K562 (cell line): ENCODE results near the gene ICAM1. TPM values are rescaled to one million over a fixed set of nuclear protein-coding genes. Genes with fewer than 3 reads are reported as not detected.
A peak's percentile ranks its signal among the peaks of the same experiment; 100 is the strongest.

Source experiments
- CXXC5 ChIP-seq: fragments of 250-450 bp; sonication (Bioruptor Pico); IDR thresholded peaks from 2 replicates; pipeline ENCODE4 v1.8.0; 2022; ENCODE audit warnings: inconsistent platforms, mild to moderate bottlenecking, moderate library complexity
- DDX20 ChIP-seq: fragments of 450-650 bp; IDR thresholded peaks from 2 replicates; pipeline ENCODE4 v1.6.1; 2016; ENCODE audit warnings: missing genetic modification characterization, low read depth, mild to moderate bottlenecking, missing compliant biosample characterization, moderate library complexity
- EP300 ChIP-seq: IDR thresholded peaks from 2 replicates; pipeline ENCODE4 v1.6.1; 2012; ENCODE audit warnings: low read length, improper control_type of control experiment
- GTF2A2 ChIP-seq: IDR thresholded peaks from 2 replicates; pipeline ENCODE4 v1.6.1; 2016; ENCODE audit warnings: mild to moderate bottlenecking, missing genetic modification characterization, missing compliant biosample characterization
- KDM5B ChIP-seq: fragments of 200-600 bp; sonication (generic); IDR thresholded peaks from 2 replicates; pipeline ENCODE4 v1.6.1; 2012; ENCODE audit warnings: low read depth, mild to moderate bottlenecking, moderate library complexity, low read length, control low read depth, inconsistent platforms; ENCODE audit not compliant: insufficient replicate concordance
- KLF13 ChIP-seq: fragments of 450-650 bp; IDR thresholded peaks from 2 replicates; pipeline ENCODE4 v1.6.1; 2016; ENCODE audit warnings: missing genetic modification characterization, low read depth, mild to moderate bottlenecking, missing compliant biosample characterization, moderate library complexity, borderline replicate concordance
- MECOM ChIP-seq: fragments of 250-450 bp; sonication (Bioruptor Pico); IDR thresholded peaks from 2 replicates; pipeline ENCODE4 v1.8.0; 2022; ENCODE audit warnings: inconsistent platforms
- MYBL2 ChIP-seq, 2 experiments: fragments of 450-650 bp in 1 of 2; sonication (generic) in 1 of 2; formaldehyde crosslinking in 1 of 2; IDR thresholded peaks; 2 replicates each; pipeline versions ENCODE4 v1.6.1 to v1.8.1; 2017 to 2022; ENCODE audit warnings: borderline replicate concordance in 1 of 2, inconsistent platforms in 1 of 2, low read depth in 1 of 2, mild to moderate bottlenecking in 1 of 2, missing genetic modification reagents in 1 of 2, moderate library complexity in 1 of 2
- NEUROD1 ChIP-seq: fragments of 150-350 bp; IDR thresholded peaks from 2 replicates; pipeline ENCODE4 v1.6.1; 2014; ENCODE audit warnings: borderline replicate concordance, low read length, low read depth; ENCODE audit not compliant: partially characterized antibody
- NR1H2 ChIP-seq: sonication (generic); formaldehyde crosslinking; IDR thresholded peaks from 2 replicates; pipeline ENCODE4 v1.4.0; 2020; ENCODE audit warnings: mild to moderate bottlenecking, missing genetic modification reagents
- PREB ChIP-seq: sonication (generic); formaldehyde crosslinking; IDR thresholded peaks from 2 replicates; pipeline ENCODE4 v1.8.1; 2023; ENCODE audit warnings: mild to moderate bottlenecking, missing genetic modification reagents
- SMAD1 ChIP-seq: fragments of 150-350 bp; IDR thresholded peaks from 2 replicates; pipeline ENCODE4 v1.6.1; 2014; ENCODE audit warnings: low read length, low read depth; ENCODE audit not compliant: partially characterized antibody
- STAT5A ChIP-seq: IDR thresholded peaks from 2 replicates; pipeline ENCODE4 v1.6.1; 2012; ENCODE audit warnings: low read length, inconsistent platforms, borderline replicate concordance
- TARDBP ChIP-seq: fragments of 450-650 bp; IDR thresholded peaks from 2 replicates; pipeline ENCODE4 v1.6.1; 2016
- TRIM28 ChIP-seq: fragments of 450-650 bp; IDR thresholded peaks from 2 replicates; pipeline ENCODE4 v1.6.1; 2017
- USF1 ChIP-seq: sonication (generic); formaldehyde crosslinking; IDR thresholded peaks from 2 replicates; pipeline ENCODE4 v1.9.0; 2022; ENCODE audit warnings: mild to moderate bottlenecking, missing genetic modification reagents
- USF2 ChIP-seq: sonication (generic); formaldehyde crosslinking; IDR thresholded peaks from 2 replicates; pipeline ENCODE4 v1.5.0; 2020; ENCODE audit warnings: missing genetic modification reagents
- ZNF24 ChIP-seq: fragments of 450-650 bp; IDR thresholded peaks from 2 replicates; pipeline ENCODE4 v1.6.1; 2016
- ZNF668 ChIP-seq: fragments of 250-450 bp; sonication (Bioruptor Pico); IDR thresholded peaks from 2 replicates; pipeline ENCODE4 v1.8.0; 2022; ENCODE audit warnings: mild to moderate bottlenecking, inconsistent platforms
- polyA plus RNA-seq, 8 experiments: library from polyadenylated mRNA; depleted of rRNA in 4 of 8; stranded (reverse) in 5 of 8; unstranded in 3 of 8; fragments of >200 nt; fragmentation: Nextera tagmentation in 2 of 8; fragmentation: Illumina TruSeq in 1 of 8; extraction: Ambion mirVana in 2 of 8; extraction: Trizol in 1 of 8; gene quantifications; 2 replicates each; pipeline versions ENCODE4 v1.2.1 to v1.2.3, GENCODE V29; 2011 to 2014; ENCODE audit warnings: inconsistent platforms in 1 of 8, missing spikeins in 1 of 8
- total RNA-seq, 7 experiments: library from RNA; depleted of rRNA in 6 of 7; stranded (reverse); fragments of >200 nt in 6 of 7; fragmentation: Illumina TruSeq in 2 of 7; extraction: Trizol in 2 of 7; gene quantifications; 2 replicates each; pipeline versions ENCODE4 v1.2.1 to v1.2.3, GENCODE V29; 2011 to 2021; ENCODE audit warnings: low replicate concordance in 1 of 7

The ICAM1 gene
- total and polyA plus RNA-seq, 9 of the 15 experiments (the other 6 are each of a cell fraction or from before 2014, with no cell fraction given), result 2.3 to 24.4 (median 13.4) TPM

GRCh38 chr19:10270616-10271394 is at the start of gene ICAM1 (continued):
- TF ChIP-seq MYBL2 (IDR thresholded peaks at IDR 0.05; ENCODE audit: low read depth), result no peak
- TF ChIP-seq MYBL2 (CRISPR knock-in tag; IDR thresholded peaks at IDR 0.05; ENCODE audit: borderline replicate concordance), result no peak
- TF ChIP-seq CXXC5 (CRISPR knock-in tag), result peak; percentile 82
- no peak for TF ChIP-seq NEUROD1
- peak; percentile 46; the same call in 1 of the 2 replicates for TF ChIP-seq ZNF668 (CRISPR knock-in tag)
- TF ChIP-seq TRIM28, result peak; percentile 25; the same call in 1 of the 2 replicates
- no peak for TF ChIP-seq DDX20 (tag)
- TF ChIP-seq STAT5A, result 0 out of 2 replicates have a peak, but pooled peaks have one; percentile 17
- peak; percentile 59 for TF ChIP-seq EP300
- peak; percentile 47; the same call in 1 of the 2 replicates for TF ChIP-seq TARDBP
- TF ChIP-seq USF2 (CRISPR knock-in tag), result peak; percentile 68
- peak; percentile 37; the same call in 1 of the 2 replicates for TF ChIP-seq PREB (CRISPR knock-in tag)
- peak; percentile 88 for TF ChIP-seq KDM5B
- peak; percentile 7; the same call in 1 of the 2 replicates for TF ChIP-seq NR1H2 (CRISPR knock-in tag)
- TF ChIP-seq MECOM (CRISPR knock-in tag), result peak; percentile 35; the same call in 1 of the 2 replicates
- TF ChIP-seq USF1 (CRISPR knock-in tag), result peak; percentile 73; the same call in 1 of the 2 replicates
- TF ChIP-seq KLF13 (tag), result peak; percentile 37; the same call in 1 of the 2 replicates
- TF ChIP-seq ZNF24, result peak; percentile 94
- TF ChIP-seq GTF2A2 (tag), result 0 out of 2 replicates have a peak, but pooled peaks have one; percentile 52
- peak; percentile 40 for TF ChIP-seq SMAD1
